Left renal cortex interstitium (tissue), 4 donors: ENCODE results near the gene UBAC2. TPM values are rescaled to one million over a fixed set of nuclear protein-coding genes. Genes with fewer than 3 reads are reported as not detected.

Source experiments
- DNase-seq, 4 donors: peaks; one replicate each; pipeline ENCODE4 v3.0.0-alpha.2; 2013; ENCODE audit warnings: low read depth in 4 of 4, low spot score in 2 of 4, missing footprints in 1 of 4
- polyA plus RNA-seq, 4 donors: library from polyadenylated mRNA; unstranded; fragments of 120-200 nt; gene quantifications; one replicate each; pipeline ENCODE4 v1.2.1, GENCODE V29; 2013; ENCODE audit not compliant: insufficient read length in 4 of 4

The UBAC2 gene
- polyA plus RNA-seq, 4 donors: 81.4 to 105 (median 99.1) TPM

DNA sequence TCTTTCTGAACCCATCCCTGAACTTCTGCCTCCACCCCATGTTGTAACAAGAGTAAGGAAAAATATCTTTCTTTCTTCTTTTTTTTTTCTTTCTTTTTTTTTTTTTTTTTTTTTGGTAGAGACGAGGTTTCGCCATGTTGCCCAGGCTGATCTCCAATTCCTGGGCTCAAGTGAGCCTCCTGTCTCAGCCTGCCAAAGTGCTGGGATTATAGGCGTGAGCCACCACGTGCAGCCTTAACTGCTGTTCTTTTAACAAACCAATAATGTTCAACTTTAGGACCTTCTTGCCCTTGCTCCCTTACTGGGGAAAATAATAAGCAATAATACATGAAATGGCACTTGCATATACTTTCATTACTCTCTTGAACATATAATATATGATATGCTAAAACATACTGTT is 86.9 kb downstream of the UBAC2 start:
- no peak for DNase-seq

DNA sequence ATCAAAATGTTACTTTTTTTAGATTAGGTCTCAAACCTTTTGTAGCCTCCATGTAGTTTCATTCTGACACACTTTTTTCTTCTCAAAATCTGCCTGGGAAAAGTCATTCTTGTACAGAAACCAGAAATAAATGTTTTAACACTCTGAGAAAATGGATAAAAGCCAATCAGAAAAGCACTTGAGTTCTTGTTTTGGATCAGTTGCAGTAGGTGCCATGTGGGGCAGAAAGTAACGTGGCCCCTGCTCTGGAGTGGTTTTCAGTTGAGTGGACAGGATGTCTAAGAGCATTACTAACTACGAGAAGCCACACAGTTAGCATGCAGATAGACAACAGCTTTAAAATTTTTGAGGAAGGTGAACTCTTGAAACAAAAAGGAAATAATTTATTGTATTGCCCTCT is 87.4 kb downstream of the UBAC2 start:
- DNase-seq: no peak

DNA sequence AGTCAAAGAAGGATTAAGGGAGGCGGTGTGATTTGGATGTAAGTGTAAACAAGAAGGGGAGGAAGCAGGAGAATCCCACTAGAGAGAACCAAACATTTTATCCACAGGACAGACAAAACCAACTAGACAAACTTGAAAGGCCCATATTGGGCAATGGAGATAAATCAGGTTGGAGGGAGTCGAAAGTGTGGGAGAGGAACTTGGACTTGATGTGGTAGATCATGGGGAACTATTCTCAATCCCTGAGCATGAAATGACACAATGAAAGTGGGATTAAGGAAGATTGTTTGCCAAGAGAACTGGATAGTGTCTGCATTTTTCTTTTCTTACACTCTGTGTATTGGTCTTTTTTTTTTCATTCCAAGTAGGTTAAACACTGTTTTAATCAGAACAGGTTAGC is 88.6 kb downstream of the UBAC2 start:
- DNase-seq: no peak

DNA sequence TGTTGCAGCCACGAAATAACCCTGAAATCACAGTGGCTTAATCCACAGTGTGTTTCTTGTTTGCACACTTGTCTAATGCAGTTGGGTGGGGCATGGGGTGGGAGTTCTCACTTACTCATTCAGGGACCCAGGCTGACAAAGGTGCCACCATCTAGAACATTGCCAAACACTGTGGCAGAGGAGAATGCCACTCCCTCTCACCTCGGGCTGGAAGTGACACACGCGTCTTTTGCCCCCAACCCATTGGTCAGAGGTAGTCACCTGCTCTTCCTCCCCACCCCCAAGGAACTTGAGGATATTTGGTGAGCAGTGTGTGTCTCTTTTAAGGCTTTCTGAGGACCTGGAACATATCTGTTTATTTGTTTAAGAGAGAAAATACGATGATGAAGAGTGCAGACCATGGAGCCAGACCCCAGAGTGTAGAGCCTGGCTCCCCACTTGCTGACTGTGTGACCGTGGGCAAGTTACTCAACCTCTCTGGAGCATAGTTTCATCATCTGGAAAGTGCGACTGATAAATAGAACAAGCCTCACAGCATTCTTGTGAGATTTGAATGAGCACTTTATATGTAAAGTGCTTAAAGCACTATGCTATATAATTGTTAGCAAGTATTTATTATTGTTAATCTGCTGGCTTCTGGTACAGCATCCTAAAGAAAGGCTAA is 89.2 kb downstream of the UBAC2 start:
- no peak for DNase-seq

DNA sequence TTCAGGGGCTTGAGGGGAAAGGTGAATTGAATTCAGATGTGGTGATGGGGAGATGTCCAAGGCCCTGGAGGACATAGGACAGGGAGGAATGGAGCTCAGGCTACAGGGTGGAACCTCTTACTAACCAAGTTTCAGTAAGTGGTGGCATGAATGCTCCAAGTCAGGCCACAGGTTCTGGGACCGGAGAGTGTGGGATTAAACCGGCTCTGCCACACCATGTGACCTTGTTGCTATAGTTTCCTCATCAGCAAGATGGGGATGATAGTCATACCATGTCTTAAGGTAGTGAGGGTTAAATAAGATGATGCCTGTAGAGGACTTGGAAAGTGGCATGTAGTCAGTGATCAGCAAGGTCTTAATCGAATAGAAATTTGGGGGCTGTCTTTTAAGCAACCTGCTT is 90.2 kb downstream of the UBAC2 start:
- DNase-seq: no peak

DNA sequence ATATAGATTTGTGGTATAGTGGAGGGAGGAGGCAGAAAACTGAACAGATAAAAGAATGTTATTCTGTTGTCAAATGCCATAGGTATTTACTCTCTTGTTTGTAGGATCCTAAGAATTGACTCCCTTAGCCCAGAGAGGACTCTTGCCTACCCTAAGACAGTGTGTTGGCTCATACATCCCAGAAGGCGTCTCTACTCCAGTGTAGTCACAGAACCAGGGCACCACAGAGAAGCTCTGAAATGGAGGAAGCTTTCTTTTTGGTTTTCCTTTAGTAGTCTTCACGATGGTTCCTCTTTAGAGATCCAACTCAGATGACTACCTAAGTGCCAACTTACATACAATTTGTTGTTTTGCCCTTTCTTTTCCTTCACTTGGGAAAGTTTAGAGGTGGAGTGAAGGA is 92.5 kb downstream of the UBAC2 start:
- DNase-seq: no peak

DNA sequence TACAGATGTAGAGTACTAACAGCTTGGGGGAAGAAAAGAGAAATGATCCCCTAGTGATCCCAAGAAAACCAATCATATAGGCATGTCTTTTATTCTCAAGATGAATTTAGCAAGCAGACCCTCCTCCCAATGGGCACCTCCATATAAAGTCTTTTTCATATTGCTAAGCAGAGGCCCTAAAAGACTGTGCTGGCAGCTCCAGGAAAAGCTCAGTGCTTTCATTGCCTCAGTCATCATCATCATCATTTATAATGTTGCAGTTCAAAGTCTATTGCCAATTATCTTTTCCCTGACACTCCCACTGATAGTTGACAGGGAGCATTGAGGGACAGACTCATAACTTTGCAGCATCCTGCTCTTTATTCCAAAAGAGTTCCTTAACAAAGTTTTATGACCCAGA is 93.5 kb downstream of the UBAC2 start:
- no peak for DNase-seq

DNA sequence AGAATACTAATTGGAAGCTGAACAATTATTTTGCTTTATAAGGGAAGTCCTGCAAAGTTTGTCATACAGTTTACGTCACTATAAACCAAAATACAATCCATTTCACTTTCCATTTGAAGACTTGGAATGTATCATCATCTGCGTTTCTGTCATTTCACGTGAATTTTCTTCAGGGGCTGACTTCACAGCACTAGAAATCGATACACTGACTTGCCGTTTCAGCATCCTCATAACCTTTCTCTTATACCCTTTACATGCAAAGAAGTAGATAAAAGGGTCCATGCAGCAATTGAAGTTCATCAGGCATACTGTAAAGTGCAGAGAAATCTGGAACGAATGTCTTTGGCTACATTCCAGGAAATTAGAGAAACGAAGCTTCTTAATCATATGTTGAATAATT is 94.3 kb downstream of the UBAC2 start:
- DNase-seq: no peak

DNA sequence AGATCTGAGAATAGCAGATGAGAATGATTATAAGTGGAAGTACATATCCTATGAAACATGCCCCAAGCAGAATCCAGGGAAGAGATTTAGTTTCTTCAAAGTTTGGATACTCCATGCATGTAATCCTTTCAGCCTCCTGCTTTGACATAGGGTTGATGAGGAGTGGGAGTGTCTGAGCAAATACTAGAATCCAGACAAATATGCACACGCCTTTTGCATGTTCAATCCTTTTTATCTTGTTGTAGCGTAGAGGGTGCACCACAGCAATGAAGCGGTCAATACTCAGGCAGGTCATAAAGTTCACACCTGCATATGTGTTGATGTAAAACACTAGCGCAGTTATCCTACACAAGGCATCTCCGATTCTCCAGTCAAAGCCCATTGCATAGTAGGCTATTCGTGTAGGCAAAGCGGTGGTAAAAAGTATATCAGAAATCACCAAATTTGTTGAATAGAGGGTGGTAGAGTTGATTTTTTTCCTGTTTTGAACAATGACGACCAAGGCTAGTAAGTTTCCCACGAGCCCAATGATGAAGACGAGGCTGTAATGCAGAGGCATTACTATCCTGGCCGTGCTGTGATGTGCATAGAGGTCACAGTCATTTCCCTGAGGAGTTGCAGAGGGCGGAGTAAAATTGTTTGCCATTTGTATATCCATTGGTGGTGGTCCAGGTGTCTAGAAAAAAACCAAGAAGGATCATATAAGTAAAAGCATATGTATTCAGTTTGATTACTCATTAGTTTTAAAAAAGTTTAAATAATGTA is 95.0 kb downstream of the UBAC2 start:
- no peak for DNase-seq

DNA sequence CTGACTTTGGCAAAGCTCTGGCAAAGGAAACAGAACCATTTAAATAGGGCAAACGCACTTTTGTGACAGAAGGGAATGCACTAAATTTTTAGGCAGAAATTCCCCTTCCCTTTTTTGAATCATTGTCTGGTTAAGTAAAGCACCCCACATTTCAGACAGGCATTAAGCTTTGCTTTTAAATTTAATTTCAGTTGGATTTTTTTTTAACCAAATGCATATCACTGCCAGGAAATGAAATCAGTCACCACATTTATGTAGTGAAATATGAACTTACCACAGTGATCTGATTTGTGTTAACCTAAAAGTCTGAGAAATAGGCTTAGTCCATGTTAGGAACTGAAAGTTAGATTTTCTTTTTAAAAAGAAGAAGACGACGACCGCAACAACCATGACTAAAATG is 95.7 kb downstream of the UBAC2 start:
- DNase-seq: no peak

DNA sequence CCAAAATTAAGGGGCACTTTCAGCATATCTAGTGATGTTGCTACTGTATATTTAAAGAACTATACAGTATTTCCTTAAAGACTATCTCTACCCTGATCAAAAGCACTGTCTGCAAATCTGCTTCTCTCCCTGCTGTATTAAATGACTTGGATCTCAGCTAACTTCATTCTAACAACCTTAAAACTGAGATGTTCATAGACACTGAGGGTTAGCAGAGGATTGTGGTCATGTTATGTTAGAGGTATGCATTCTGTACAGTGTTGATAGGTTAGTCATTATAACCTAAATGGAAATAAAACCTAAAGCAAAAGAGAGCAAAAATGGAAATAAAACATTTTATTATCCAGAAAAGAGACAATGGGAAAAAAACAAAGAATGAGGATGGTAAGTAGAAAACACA is 96.7 kb downstream of the UBAC2 start:
- no peak for DNase-seq

DNA sequence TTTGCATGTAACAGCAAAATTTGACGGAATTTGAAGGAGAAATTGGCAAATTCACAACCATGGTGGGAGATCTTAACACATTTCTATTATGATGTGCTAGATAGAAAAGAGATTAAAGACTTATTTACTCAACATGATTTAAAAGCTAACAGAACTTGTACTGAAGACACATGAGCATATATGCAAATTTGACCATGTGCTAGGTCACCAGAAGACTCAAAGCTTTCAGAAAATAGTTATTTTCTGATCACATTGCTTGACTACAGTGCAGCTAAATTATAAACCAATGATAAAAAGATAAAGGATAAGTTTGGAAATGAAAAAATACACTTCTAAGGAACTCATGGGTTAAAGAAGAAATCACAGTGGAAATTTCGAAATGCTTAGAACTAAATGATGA is 97.4 kb downstream of the UBAC2 start:
- no peak for DNase-seq

DNA sequence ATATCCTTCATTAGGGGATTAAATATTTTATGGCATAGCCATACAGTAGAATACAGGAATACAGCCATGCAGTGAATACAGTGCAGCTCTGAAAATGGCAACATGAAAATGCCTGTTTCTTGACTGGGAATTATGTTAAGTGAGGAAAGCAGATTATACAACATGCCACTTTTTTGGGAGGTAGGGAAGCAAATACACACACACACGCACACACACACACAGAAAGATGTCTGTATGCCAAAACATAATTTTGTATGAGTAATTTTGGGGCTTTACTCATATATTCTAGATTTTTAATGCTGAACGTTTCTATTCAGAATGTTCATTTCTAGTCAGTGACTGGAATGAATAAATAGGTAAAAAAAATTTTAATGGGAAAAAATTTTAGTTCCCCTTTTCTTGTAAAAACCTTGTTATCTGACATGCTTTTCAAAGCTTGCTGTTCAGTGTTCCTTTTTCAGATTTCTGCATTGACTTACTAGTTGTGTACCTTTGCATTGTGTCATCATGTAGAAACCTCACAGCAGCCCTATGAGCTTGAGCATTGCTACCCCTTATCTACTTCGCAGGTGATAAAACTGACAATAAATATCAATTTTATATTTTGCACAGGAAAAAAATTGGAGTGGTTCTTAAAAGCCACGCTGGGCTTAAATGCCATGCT is 98.7 kb downstream of the UBAC2 start:
- DNase-seq: no peak

DNA sequence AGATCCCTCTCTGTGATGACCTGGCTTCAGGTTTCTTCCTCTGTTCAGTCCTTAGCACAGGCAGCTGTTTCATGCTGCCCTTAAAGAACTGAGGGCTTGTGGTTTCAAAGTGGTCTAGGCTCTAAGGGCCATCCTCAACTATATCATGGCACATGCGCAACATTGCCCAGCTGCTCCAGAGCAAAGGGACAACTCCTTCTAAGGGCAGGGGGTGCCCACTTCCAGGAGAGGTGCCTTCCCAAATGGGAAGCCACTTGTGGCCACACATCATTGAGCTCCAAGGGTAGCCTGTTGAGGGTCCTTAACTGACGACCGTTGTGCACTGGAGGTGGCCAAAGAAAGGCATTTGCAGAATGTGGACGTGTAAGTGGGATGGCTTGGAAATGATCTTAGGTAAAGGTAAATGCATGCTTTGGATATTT is 99.3 kb downstream of the UBAC2 start:
- DNase-seq: no peak

DNA sequence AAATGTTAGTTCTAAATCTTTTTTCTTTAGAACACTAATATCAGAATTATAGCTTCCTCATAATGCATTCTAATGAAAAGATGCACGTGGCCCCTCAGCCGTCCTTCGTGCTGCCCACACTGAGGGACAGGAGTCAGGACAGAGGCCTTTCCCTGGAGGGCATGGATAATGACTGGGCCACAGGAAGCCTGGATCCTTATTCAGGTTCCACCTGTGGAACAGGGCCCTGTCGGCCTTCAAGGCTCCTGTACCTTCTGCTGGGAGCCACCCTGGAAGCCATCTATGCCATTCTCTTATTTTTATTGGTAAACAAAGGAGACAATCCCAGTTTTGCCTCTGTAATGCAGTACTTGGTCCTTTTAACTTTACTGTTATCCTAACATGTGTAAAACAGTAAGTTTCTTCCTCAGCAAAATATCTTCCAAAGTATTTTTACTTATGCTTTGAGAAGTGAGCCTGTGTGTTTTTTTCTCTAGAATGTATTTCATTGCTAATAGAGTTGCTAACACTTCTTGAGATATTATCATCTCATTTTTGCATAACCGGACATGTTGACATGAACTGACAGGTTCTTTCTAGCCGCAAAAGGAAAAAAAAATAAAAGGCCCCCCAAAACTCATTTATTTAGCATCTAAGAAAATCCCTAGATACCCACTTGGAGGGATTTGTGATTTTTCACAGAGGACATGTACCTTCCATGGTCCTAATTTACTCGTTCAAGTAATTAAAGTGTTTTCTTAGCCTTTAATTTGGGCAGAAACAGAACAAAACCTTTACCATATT is 100.6 kb downstream of the UBAC2 start:
- no peak for DNase-seq

DNA sequence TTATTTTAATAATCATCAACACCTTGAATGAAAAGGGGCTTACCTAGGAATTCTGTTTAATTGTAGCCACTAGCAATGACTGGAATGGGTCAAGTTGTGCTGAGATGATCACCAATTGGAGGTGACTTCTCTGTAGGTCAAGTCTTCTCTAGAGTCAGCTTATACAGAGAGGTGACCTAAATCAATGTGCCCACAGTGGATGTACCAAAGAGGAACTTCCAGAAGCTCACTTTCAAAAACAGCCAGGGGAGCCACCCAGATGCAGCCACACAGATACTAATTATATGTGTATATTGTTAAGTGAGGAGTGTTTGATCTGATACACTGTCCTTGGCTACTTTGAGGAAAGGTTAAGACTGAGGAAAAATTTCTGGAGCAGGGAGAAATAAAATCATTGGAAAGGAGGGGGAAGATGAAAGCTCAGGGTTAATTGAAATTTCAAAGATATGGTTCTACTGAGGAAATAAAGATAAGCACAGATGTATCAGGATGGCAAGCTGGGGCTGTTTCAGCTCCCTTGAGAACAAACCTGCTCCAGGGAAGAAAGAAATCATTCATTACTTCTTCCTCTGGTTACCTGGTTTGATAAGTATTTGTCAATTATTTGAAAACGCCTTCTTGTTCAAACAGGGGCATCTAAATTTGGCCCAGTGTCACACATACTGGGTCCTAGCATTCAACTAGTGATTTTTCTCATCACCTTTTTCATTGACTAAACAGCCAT is 101.4 kb downstream of the UBAC2 start:
- DNase-seq: no peak

DNA sequence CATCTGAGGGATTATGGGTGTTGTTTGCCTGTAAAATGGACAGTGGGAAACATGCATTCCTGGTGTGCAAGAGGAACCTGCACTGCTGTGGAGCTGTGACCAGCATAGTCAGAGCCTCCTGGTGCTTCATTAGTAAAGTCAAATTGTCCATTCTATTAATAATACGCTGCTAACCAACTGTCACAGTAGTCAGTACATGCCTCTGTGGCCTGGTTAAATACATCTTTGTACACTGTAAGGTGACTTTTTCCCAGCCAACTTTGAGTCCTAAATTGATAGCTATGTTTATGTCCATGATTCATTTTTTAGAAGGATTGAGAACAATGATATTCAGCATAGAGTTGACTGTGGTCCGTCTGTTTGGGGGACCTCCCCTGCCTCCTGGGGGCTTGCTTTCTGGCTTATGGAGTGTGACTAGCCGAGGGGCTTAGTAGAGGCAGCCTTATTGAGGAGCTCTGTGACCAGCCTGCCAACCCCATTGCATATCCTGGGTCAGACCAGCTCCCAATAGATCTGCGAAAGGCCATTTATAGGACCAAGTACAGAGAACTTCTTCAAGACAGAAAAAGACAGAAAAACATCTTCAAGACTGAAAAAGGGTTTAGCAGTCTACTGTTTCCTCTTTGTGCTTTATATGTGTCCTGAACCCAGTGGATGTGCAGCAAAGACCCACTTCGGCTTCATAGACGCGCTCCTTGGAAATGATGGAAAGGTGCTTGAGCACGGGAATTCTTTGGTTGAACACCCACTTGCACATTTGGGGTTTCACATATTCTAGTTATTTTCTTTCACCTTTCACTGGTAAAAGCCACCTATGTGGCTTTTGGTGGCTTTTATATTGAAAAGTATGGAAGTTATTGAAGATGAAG is 102.2 kb downstream of the UBAC2 start:
- no peak for DNase-seq

DNA sequence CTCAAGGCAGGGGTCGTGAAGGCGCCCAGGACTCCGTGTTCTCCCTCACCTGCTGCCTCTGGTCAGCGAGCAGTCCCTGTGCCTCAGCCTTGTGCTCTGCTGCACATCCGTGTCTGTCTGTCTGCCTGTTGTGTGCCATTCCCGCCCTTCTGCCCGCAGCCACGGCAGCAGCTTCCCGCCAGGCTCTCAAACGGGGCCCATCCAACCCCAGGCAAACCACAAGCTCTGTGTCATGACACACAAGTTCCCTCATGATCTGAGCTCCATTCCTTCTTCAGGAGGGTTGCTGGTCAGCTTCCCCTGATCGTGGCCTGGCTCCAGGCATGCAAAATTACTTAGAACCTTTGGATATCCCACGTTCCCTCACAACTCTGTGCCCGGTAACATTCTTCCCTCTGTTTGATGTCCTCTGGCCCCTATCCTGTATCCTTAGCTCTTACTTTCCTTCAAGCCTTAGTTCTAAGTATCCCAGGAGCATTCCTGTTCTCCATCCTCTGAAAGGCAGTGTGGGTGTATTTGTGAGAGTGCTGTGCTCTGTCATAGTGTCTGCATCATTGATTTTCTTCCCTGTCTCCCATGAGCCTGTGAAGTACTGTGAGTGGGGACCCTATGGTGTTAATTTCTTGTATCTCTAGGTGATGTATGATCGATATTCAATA is 103.3 kb downstream of the UBAC2 start:
- DNase-seq: no peak

DNA sequence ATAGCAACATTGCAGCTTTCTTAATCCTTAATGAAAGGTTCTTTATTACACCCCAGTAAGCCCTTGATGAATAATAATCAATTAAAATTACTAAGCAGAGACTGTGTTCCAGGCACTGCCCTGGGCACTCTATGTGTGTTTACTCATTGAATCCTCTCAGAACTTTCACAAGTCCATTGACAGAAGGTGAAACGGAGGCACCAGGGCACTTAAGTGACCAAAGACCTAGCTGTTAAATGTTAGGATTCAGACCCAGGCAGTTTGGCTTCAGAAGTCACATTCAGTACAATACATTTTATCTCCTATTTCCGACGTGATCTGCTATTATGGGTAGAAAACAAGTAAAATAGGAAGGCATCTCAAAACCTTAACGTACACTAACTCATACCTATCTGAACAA is 103.9 kb downstream of the UBAC2 start:
- DNase-seq: no peak
